ENCODE data around the gene CYP51A1.
"Not testable (repeated sequence)": the region's sequence is repeated elsewhere in the genome, so short reads cannot be mapped to it uniquely, and the experiment has no call there.

Gene CYP51A1

GRCh38 chr7:92095380-92095779, 38.9 kb downstream of the CYP51A1 start:
- Mint-ChIP-seq H3K9me3 (no peaks in the 10 kb centered on the region), H3K4me3 (no peak overlapping the region), H3K27me3 (ENCODE audit: low read depth) (no peaks in the 10 kb centered on the region), H3K4me1 (ENCODE audit: low read depth) (no peaks in the 10 kb centered on the region), H3K36me3 (ENCODE audit: low read depth) (peaks cover 33% of the 10 kb centered on the region), H3K27ac (no peak overlapping the region)

- H3K36me3 Mint-ChIP-seq (ENCODE audit: low read depth) = peaks cover 33% of the 10 kb centered on the region
- no peaks in the 10 kb centered on the region for H3K4me1 Mint-ChIP-seq (ENCODE audit: low read depth)
- H3K27me3 Mint-ChIP-seq (ENCODE audit: low read depth) = no peaks in the 10 kb centered on the region
- no peak overlapping the region for H3K4me3 Mint-ChIP-seq
- no peak overlapping the region for H3K27ac Mint-ChIP-seq
- no peaks in the 10 kb centered on the region for H3K9me3 Mint-ChIP-seq
Measured at GRCh38 chr7:92092210-92092609, 42.1 kb downstream of the CYP51A1 start.

GRCh38 chr7:92088266-92088665, 46.0 kb downstream of the CYP51A1 start:
- no peaks in the 10 kb centered on the region for H3K9me3 Mint-ChIP-seq
- H3K27me3 Mint-ChIP-seq (ENCODE audit: low read depth) = no peaks in the 10 kb centered on the region
- no peaks in the 10 kb centered on the region for H3K4me1 Mint-ChIP-seq (ENCODE audit: low read depth)
- peaks cover 43% of the 10 kb centered on the region for H3K36me3 Mint-ChIP-seq (ENCODE audit: low read depth)
- no peak overlapping the region for H3K27ac Mint-ChIP-seq
- no peak overlapping the region for H3K4me3 Mint-ChIP-seq

GRCh38 chr7:92083922-92084321, 50.4 kb downstream of the CYP51A1 start:
- H3K9me3 Mint-ChIP-seq; H3K4me1 Mint-ChIP-seq (ENCODE audit: low read depth); H3K27me3 Mint-ChIP-seq (ENCODE audit: low read depth); H3K27ac Mint-ChIP-seq; H3K4me3 Mint-ChIP-seq: not testable (repeated sequence)
- H3K36me3 Mint-ChIP-seq (ENCODE audit: low read depth) = peaks cover 31% of the 10 kb centered on the region

GRCh38 chr7:92076509-92076908, 57.8 kb downstream of the CYP51A1 start:
- peaks cover 13% of the 10 kb centered on the region for H3K36me3 Mint-ChIP-seq (ENCODE audit: low read depth)
- no peaks in the 10 kb centered on the region for H3K27me3 Mint-ChIP-seq (ENCODE audit: low read depth)
- no peak overlapping the region for H3K27ac Mint-ChIP-seq
- no peaks in the 10 kb centered on the region for H3K9me3 Mint-ChIP-seq
- H3K4me3 Mint-ChIP-seq = no peak overlapping the region
- no peaks in the 10 kb centered on the region for H3K4me1 Mint-ChIP-seq (ENCODE audit: low read depth)

- no peak overlapping the region for H3K27ac Mint-ChIP-seq
- no peak overlapping the region for H3K4me3 Mint-ChIP-seq
- no peaks in the 10 kb centered on the region for H3K27me3 Mint-ChIP-seq (ENCODE audit: low read depth)
- no peaks in the 10 kb centered on the region for H3K9me3 Mint-ChIP-seq
- H3K36me3 Mint-ChIP-seq (ENCODE audit: low read depth) = peaks cover 17% of the 10 kb centered on the region
- no peaks in the 10 kb centered on the region for H3K4me1 Mint-ChIP-seq (ENCODE audit: low read depth)
Measured at GRCh38 chr7:92075455-92076158, 58.7 kb downstream of the CYP51A1 start.

- H3K27ac Mint-ChIP-seq = no peak overlapping the region
- no peaks in the 10 kb centered on the region for H3K4me1 Mint-ChIP-seq (ENCODE audit: low read depth)
- H3K27me3 Mint-ChIP-seq (ENCODE audit: low read depth) = no peaks in the 10 kb centered on the region
- no peak overlapping the region for H3K4me3 Mint-ChIP-seq
- no peaks in the 10 kb centered on the region for H3K9me3 Mint-ChIP-seq
- H3K36me3 Mint-ChIP-seq (ENCODE audit: low read depth) = peaks cover 20% of the 10 kb centered on the region
Measured at GRCh38 chr7:92072708-92073107, 61.6 kb downstream of the CYP51A1 start.

GRCh38 chr7:92072121-92072520, 62.2 kb downstream of the CYP51A1 start:
- no peak overlapping the region for H3K27ac Mint-ChIP-seq
- no peaks in the 10 kb centered on the region for H3K27me3 Mint-ChIP-seq (ENCODE audit: low read depth)
- H3K36me3 Mint-ChIP-seq (ENCODE audit: low read depth) = peaks cover 23% of the 10 kb centered on the region
- H3K9me3 Mint-ChIP-seq = no peaks in the 10 kb centered on the region
- H3K4me3 Mint-ChIP-seq = no peak overlapping the region
- no peaks in the 10 kb centered on the region for H3K4me1 Mint-ChIP-seq (ENCODE audit: low read depth)

GRCh38 chr7:92071032-92071431, 63.2 kb downstream of the CYP51A1 start:
- Mint-ChIP-seq H3K4me3 (no peak overlapping the region), H3K4me1 (ENCODE audit: low read depth) (no peaks in the 10 kb centered on the region), H3K36me3 (ENCODE audit: low read depth) (peaks cover 28% of the 10 kb centered on the region), H3K27me3 (ENCODE audit: low read depth) (no peaks in the 10 kb centered on the region), H3K9me3 (no peaks in the 10 kb centered on the region), H3K27ac (no peak overlapping the region)

- no peak overlapping the region for H3K4me3 Mint-ChIP-seq
- peaks cover 15% of the 10 kb centered on the region for H3K36me3 Mint-ChIP-seq (ENCODE audit: low read depth)
- H3K27ac Mint-ChIP-seq = no peak overlapping the region
- no peaks in the 10 kb centered on the region for H3K9me3 Mint-ChIP-seq
- no peaks in the 10 kb centered on the region for H3K4me1 Mint-ChIP-seq (ENCODE audit: low read depth)
- no peaks in the 10 kb centered on the region for H3K27me3 Mint-ChIP-seq (ENCODE audit: low read depth)
Measured at GRCh38 chr7:92064438-92065029, 69.7 kb downstream of the CYP51A1 start.
